Measurements from ENCODE around the gene OR6N1.

GRCh38 chr1:158801396-158801795 is 29.4 kb upstream of the OR6N1 start:
- TF ChIP-seq EP300 (IDR thresholded peaks at IDR 0.05; ENCODE audit: low read depth) (no peak), CTCF (IDR thresholded peaks at IDR 0.05) (no peak), POLR2A (IDR thresholded peaks at IDR 0.05) (no peak)

All from transverse colon (tissue), 3 donors.